DND-41 (cell line): ENCODE measurements around the gene GALNT7.

ENCODE experiments used
- ATAC-seq: fragments of 200-7000 bp; cut with Tn5 transposase; 3 replicates; pipeline ENCODE4 v1.9.1; 2021; ENCODE audit warnings: low read depth; ENCODE audit not compliant: insufficient read depth
- DNase-seq: peaks from one replicate; pipeline ENCODE4 v3.0.0-alpha.2; 2020
- H2AFZ ChIP-seq: 2 replicates; pipeline ENCODE4 v1.6.0; 2012; ENCODE audit warnings: low read depth, low read length
- H3K27ac ChIP-seq: 2 replicates; pipeline ENCODE4 v1.5.1; 2012; ENCODE audit warnings: low read length, inconsistent platforms
- H3K27me3 ChIP-seq: fragments of 200-600 bp; sonication (generic); 2 replicates; pipeline ENCODE4 v1.6.0; 2012; ENCODE audit warnings: low read length, mild to moderate bottlenecking, inconsistent platforms; ENCODE audit not compliant: insufficient read depth, poor library complexity
- H3K36me3 ChIP-seq: 2 replicates; pipeline ENCODE4 v1.5.1; 2012; ENCODE audit warnings: low read length, inconsistent platforms; ENCODE audit not compliant: insufficient read depth
- H3K4me1 ChIP-seq: 2 replicates; pipeline ENCODE4 v1.5.1; 2012; ENCODE audit warnings: mild to moderate bottlenecking, low read length; ENCODE audit not compliant: insufficient read depth
- H3K4me2 ChIP-seq: 2 replicates; pipeline ENCODE4 v1.6.0; 2012; ENCODE audit warnings: mild to moderate bottlenecking, moderate library complexity, low read length, inconsistent platforms; ENCODE audit not compliant: insufficient read depth
- H3K4me3 ChIP-seq, 2 experiments: fragments of 200-600 bp in 1 of 2; shearing (Covaris generic) in 1 of 2; 2 replicates each; pipeline ENCODE4 v1.5.1; 2012 to 2016; ENCODE audit warnings: inconsistent platforms in 2 of 2, low read length in 2 of 2, mild to moderate bottlenecking in 2 of 2, low read depth in 1 of 2, moderate library complexity in 1 of 2
- H3K79me2 ChIP-seq: 2 replicates; pipeline ENCODE4 v1.6.0; 2012; ENCODE audit warnings: low read length, inconsistent platforms; ENCODE audit not compliant: insufficient read depth
- H3K9ac ChIP-seq: 2 replicates; pipeline ENCODE4 v1.6.0; 2012; ENCODE audit warnings: low read depth, mild to moderate bottlenecking, inconsistent platforms, low read length, moderate library complexity
- H3K9me3 ChIP-seq: 2 replicates; pipeline ENCODE4 v1.5.1; 2012; ENCODE audit warnings: low read length, moderate library complexity, mild to moderate bottlenecking, inconsistent platforms; ENCODE audit not compliant: insufficient read depth, severe bottlenecking
- H4K20me1 ChIP-seq: 2 replicates; pipeline ENCODE4 v1.6.0; 2012; ENCODE audit warnings: low read length; ENCODE audit not compliant: insufficient read depth
- CTCF ChIP-seq: IDR thresholded peaks from 2 replicates; pipeline ENCODE4 v1.5.1; 2012; ENCODE audit warnings: borderline replicate concordance, low read length, moderate library complexity, mild to moderate bottlenecking; ENCODE audit not compliant: poor library complexity, severe bottlenecking; ENCODE audit errors: extremely low read depth
- EZH2 ChIP-seq: IDR thresholded peaks from 3 replicates; pipeline ENCODE4 v1.6.1; 2012; ENCODE audit warnings: borderline replicate concordance, low read depth, mild to moderate bottlenecking, moderate library complexity, low read length, inconsistent platforms; ENCODE audit not compliant: severe bottlenecking

Gene GALNT7

GRCh38 chr4:173314715-173315114 is 146.1 kb downstream of the GALNT7 start:
- no peaks in the 10 kb centered on the region for H4K20me1 ChIP-seq
- H3K27me3 ChIP-seq, result no peaks in the 10 kb centered on the region
- ATAC-seq, result no peak
- H3K27ac ChIP-seq, result no peak overlapping the region
- no peak overlapping the region for H3K4me2 ChIP-seq
- peaks cover 87% of the 10 kb centered on the region for H3K36me3 ChIP-seq
- no peak for TF ChIP-seq EZH2
- TF ChIP-seq CTCF, result no peak
- H3K9ac ChIP-seq, result no peak overlapping the region
- no peaks in the 10 kb centered on the region for H3K4me1 ChIP-seq
- no peaks in the 10 kb centered on the region for H3K79me2 ChIP-seq
- no peak overlapping the region for H2AFZ ChIP-seq
- DNase-seq, result no peak
- H3K4me3 ChIP-seq, result no peak overlapping the region
- no peaks in the 10 kb centered on the region for H3K9me3 ChIP-seq

- Histone ChIP-seq H3K27me3 (no peaks in the 10 kb centered on the region), H3K9ac (no peak overlapping the region), H4K20me1 (no peaks in the 10 kb centered on the region), H3K4me2 (no peak overlapping the region), H3K36me3 (peaks cover 90% of the 10 kb centered on the region), H3K4me1 (no peaks in the 10 kb centered on the region), H3K9me3 (no peaks in the 10 kb centered on the region), H3K79me2 (no peaks in the 10 kb centered on the region), H3K27ac (peak overlapping the region; percentile 9; the same call in 1 of the 2 replicates), H3K4me3 (no peak overlapping the region), H2AFZ (no peak overlapping the region)
- ATAC-seq, result no peak
- no peak for DNase-seq
- TF ChIP-seq EZH2 (no peak), CTCF (no peak)
Measured at GRCh38 chr4:173316060-173316459, 147.4 kb downstream of the GALNT7 start.

- TF ChIP-seq CTCF (peak; percentile 51), EZH2 (no peak)
- H3K27ac ChIP-seq, result no peak overlapping the region
- no peak overlapping the region for H3K4me3 ChIP-seq
- H3K4me1 ChIP-seq, result no peaks in the 10 kb centered on the region
- H3K9me3 ChIP-seq, result no peaks in the 10 kb centered on the region
- ATAC-seq (peak; percentile 74), DNase-seq (peak; percentile 29)
- H3K9ac ChIP-seq, result no peak overlapping the region
- no peaks in the 10 kb centered on the region for H3K27me3 ChIP-seq
- H3K4me2 ChIP-seq, result no peak overlapping the region
- H3K79me2 ChIP-seq, result no peaks in the 10 kb centered on the region
- peaks cover 91% of the 10 kb centered on the region for H3K36me3 ChIP-seq
- no peak overlapping the region for H2AFZ ChIP-seq
- no peaks in the 10 kb centered on the region for H4K20me1 ChIP-seq
Measured at GRCh38 chr4:173317004-173317403, 148.4 kb downstream of the GALNT7 start.

GRCh38 chr4:173318240-173318639 is 149.6 kb downstream of the GALNT7 start:
- Histone ChIP-seq H3K4me2 (no peak overlapping the region), H3K27ac (no peak overlapping the region), H3K9ac (no peak overlapping the region), H4K20me1 (no peaks in the 10 kb centered on the region), H3K27me3 (no peaks in the 10 kb centered on the region), H3K4me1 (no peaks in the 10 kb centered on the region), H3K36me3 (peaks cover 87% of the 10 kb centered on the region), H3K79me2 (no peaks in the 10 kb centered on the region), H3K4me3 (no peak overlapping the region), H2AFZ (no peak overlapping the region), H3K9me3 (no peaks in the 10 kb centered on the region)
- DNase-seq (no peak), ATAC-seq (no peak)
- no peak for TF ChIP-seq EZH2
- no peak for TF ChIP-seq CTCF
